Osteocyte (in vitro differentiated cells): ENCODE measurements around the gene SQSTM1. TPM values are rescaled to one million over a fixed set of nuclear protein-coding genes. Genes with fewer than 3 reads are reported as not detected.

ENCODE experiments used
- DNase-seq: peaks from one replicate; pipeline ENCODE4 v3.0.0; 2021; ENCODE audit warnings: mixed read lengths; ENCODE audit not compliant: unreplicated experiment; ENCODE audit errors: extremely low spot score
- H3K27ac Mint-ChIP-seq: one replicate; pipeline ENCODE4 v1.8.0; 2021; ENCODE audit warnings: mild to moderate bottlenecking, mixed read lengths; ENCODE audit not compliant: unreplicated experiment
- H3K27me3 Mint-ChIP-seq: one replicate; pipeline ENCODE4 v1.8.0; 2021; ENCODE audit warnings: mixed read lengths; ENCODE audit not compliant: unreplicated experiment
- H3K36me3 Mint-ChIP-seq: one replicate; pipeline ENCODE4 v1.8.0; 2021; ENCODE audit warnings: mixed read lengths; ENCODE audit not compliant: unreplicated experiment
- H3K4me1 Mint-ChIP-seq: one replicate; pipeline ENCODE4 v1.8.0; 2021; ENCODE audit warnings: mixed read lengths; ENCODE audit not compliant: unreplicated experiment
- H3K4me3 Mint-ChIP-seq: one replicate; pipeline ENCODE4 v1.8.0; 2021; ENCODE audit warnings: mild to moderate bottlenecking, moderate library complexity, mixed read lengths; ENCODE audit not compliant: unreplicated experiment
- H3K9me3 Mint-ChIP-seq: one replicate; pipeline ENCODE4 v1.8.0; 2021; ENCODE audit warnings: mixed read lengths; ENCODE audit not compliant: unreplicated experiment
- CTCF ChIP-seq: fragments of 200-600 bp; sonication (generic); IDR thresholded peaks from 2 replicates; pipeline ENCODE4 v1.5.0; 2021; ENCODE audit warnings: antibody characterized with exemption, mild to moderate bottlenecking, moderate library complexity
- total RNA-seq: library from RNA; stranded (reverse); gene quantifications from 2 replicates; pipeline ENCODE4 v1.2.1, GENCODE V29; 2021

The SQSTM1 gene
- total RNA-seq, 1 donor from 2014 or later, result 447 TPM

- no peaks in the 10 kb centered on the region for H3K9me3 Mint-ChIP-seq
- no peak for TF ChIP-seq CTCF
- peaks cover 15% of the 10 kb centered on the region for H3K4me1 Mint-ChIP-seq
- no peak overlapping the region for H3K27ac Mint-ChIP-seq
- DNase-seq, result no peak
- H3K36me3 Mint-ChIP-seq, result peaks cover 19% of the 10 kb centered on the region
- H3K4me3 Mint-ChIP-seq, result no peak overlapping the region
- no peaks in the 10 kb centered on the region for H3K27me3 Mint-ChIP-seq
Measured at GRCh38 chr5:179797741-179798140, 23.0 kb upstream of the SQSTM1 start.

GRCh38 chr5:179798144-179798770 lies 22.4 kb upstream of the SQSTM1 start:
- Mint-ChIP-seq H3K27me3 (no peaks in the 10 kb centered on the region), H3K36me3 (peaks cover 20% of the 10 kb centered on the region), H3K27ac (no peak overlapping the region), H3K4me1 (peaks cover 14% of the 10 kb centered on the region), H3K9me3 (no peaks in the 10 kb centered on the region), H3K4me3 (no peak overlapping the region)
- TF ChIP-seq CTCF, result no peak
- no peak for DNase-seq

- Mint-ChIP-seq H3K4me3 (no peak overlapping the region), H3K27ac (no peak overlapping the region), H3K36me3 (peaks cover 20% of the 10 kb centered on the region), H3K27me3 (no peaks in the 10 kb centered on the region), H3K9me3 (no peaks in the 10 kb centered on the region), H3K4me1 (peaks cover 15% of the 10 kb centered on the region)
- TF ChIP-seq CTCF, result no peak
- no peak for DNase-seq
Measured at GRCh38 chr5:179798771-179799643, 21.7 kb upstream of the SQSTM1 start.

- no peak for DNase-seq
- Mint-ChIP-seq H3K4me1 (peaks cover 21% of the 10 kb centered on the region), H3K36me3 (peaks cover 20% of the 10 kb centered on the region), H3K9me3 (no peaks in the 10 kb centered on the region), H3K27ac (no peak overlapping the region), H3K27me3 (no peaks in the 10 kb centered on the region), H3K4me3 (no peak overlapping the region)
- TF ChIP-seq CTCF, result no peak
Measured at GRCh38 chr5:179799644-179799973, 21.1 kb upstream of the SQSTM1 start.

- Mint-ChIP-seq H3K27me3 (no peaks in the 10 kb centered on the region), H3K4me1 (peaks cover 27% of the 10 kb centered on the region), H3K27ac (no peak overlapping the region), H3K36me3 (peaks cover 20% of the 10 kb centered on the region), H3K4me3 (no peak overlapping the region), H3K9me3 (no peaks in the 10 kb centered on the region)
- no peak for TF ChIP-seq CTCF
- no peak for DNase-seq
Measured at GRCh38 chr5:179800071-179800695, 20.5 kb upstream of the SQSTM1 start.
